Uterus (tissue), 4 donors: ENCODE data around the gene APOC3. TPM values are rescaled to one million over a fixed set of nuclear protein-coding genes. Genes with fewer than 3 reads are reported as not detected.

Experiments used
- DNase-seq, 2 donors: peaks; one replicate each; pipeline ENCODE4 v3.0.0-alpha.2; 2019 to 2020
- H3K27ac ChIP-seq, 2 donors: fragments of 200-600 bp; sonication (generic); 1 replicate in 1 of 2; 2 replicates in 1 of 2; pipeline ENCODE4 v1.5.1; 2016 to 2018
- H3K27me3 ChIP-seq, 2 donors: fragments of 200-600 bp; sonication (generic); one replicate each; pipeline ENCODE4 v1.5.1; 2018 to 2019; ENCODE audit warnings: control low read depth in 1 of 2
- H3K36me3 ChIP-seq, 2 donors: fragments of 200-600 bp; sonication (generic); one replicate each; pipeline ENCODE4 v1.5.1; 2019; ENCODE audit warnings: control low read depth in 1 of 2
- H3K4me1 ChIP-seq, 2 donors: fragments of 200-600 bp; sonication (generic); one replicate each; pipeline ENCODE4 v1.5.1; 2018 to 2019; ENCODE audit warnings: control low read depth in 1 of 2
- H3K4me3 ChIP-seq, 2 donors: fragments of 200-600 bp; sonication (generic); 1 replicate in 1 of 2; 2 replicates in 1 of 2; pipeline ENCODE4 v1.5.1; 2018 to 2019; ENCODE audit warnings: mild to moderate bottlenecking in 1 of 2
- H3K9me3 ChIP-seq, 2 donors: fragments of 200-600 bp; sonication (generic); one replicate each; pipeline ENCODE4 v1.5.1; 2019; ENCODE audit warnings: control low read depth in 1 of 2
- CTCF ChIP-seq, 4 experiments: fragments of 200-600 bp in 2 of 4; fragments of 450-650 bp in 2 of 4; sonication (generic) in 2 of 4; IDR thresholded peaks; one replicate each; pipeline ENCODE4 v1.5.1; 2016 to 2019; ENCODE audit warnings: antibody characterized with exemption in 4 of 4, mild to moderate bottlenecking in 2 of 4, moderate library complexity in 1 of 4
- POLR2A ChIP-seq, 2 donors: fragments of 450-650 bp; IDR thresholded peaks; one replicate each; pipeline ENCODE4 v1.6.1; 2016; ENCODE audit warnings: antibody characterized with exemption in 2 of 2, mild to moderate bottlenecking in 1 of 2, moderate library complexity in 1 of 2
- intact Hi-C: fragments of 100-400 bp; cut with DNase I; formaldehyde crosslinking; loops from one replicate; pipeline ENCODE4 v1.15.1; 2023; ENCODE audit warnings: low total_unique reads
- total RNA-seq, 4 donors: library from RNA; depleted of rRNA in 3 of 4; stranded (reverse); fragments of >200 nt in 3 of 4; gene quantifications; one replicate each; pipeline versions ENCODE4 v1.1.0 to v1.2.4, GENCODE V29; 2014 to 2023
- donor health status: DM: yes; HTN: yes; CAD: no.

APOC3 gene
- total RNA-seq, 4 donors from 2014 or later: 1.2 TPM; not detected in 3

GRCh38 chr11:116830184-116830912, 641 bp downstream of the APOC3 start:
- Histone ChIP-seq H3K9me3 (no peaks in the 10 kb centered on the region), H3K27me3 (no peaks in the 10 kb centered on the region), H3K27ac (no peak overlapping the region), H3K4me3 (no peak overlapping the region), H3K4me1 (peaks cover 0 to 2% of the 10 kb centered on the region in 2 donors), H3K36me3 (no peaks in the 10 kb centered on the region)
- no peak for DNase-seq
- intact Hi-C loops: no loop called here
- TF ChIP-seq POLR2A (IDR thresholded peaks at IDR 0.05) (no peak), CTCF (IDR thresholded peaks at IDR 0.05) (no peak)

GRCh38 chr11:116831790-116832349, 2.2 kb downstream of the APOC3 start:
- DNase-seq: no peak
- TF ChIP-seq POLR2A (IDR thresholded peaks at IDR 0.05): no peak
- TF ChIP-seq CTCF (IDR thresholded peaks at IDR 0.05): no peak
- H3K4me1 ChIP-seq: peaks cover 0 to 5% of the 10 kb centered on the region in 2 donors
- no peak overlapping the region for H3K27ac ChIP-seq
- no peaks in the 10 kb centered on the region for H3K27me3 ChIP-seq
- intact Hi-C loops: no loop called here
- H3K36me3 ChIP-seq: no peaks in the 10 kb centered on the region
- H3K9me3 ChIP-seq: no peaks in the 10 kb centered on the region
- no peak overlapping the region for H3K4me3 ChIP-seq

- no peaks in the 10 kb centered on the region for H3K36me3 ChIP-seq
- no peak overlapping the region for H3K4me3 ChIP-seq
- no peak overlapping the region for H3K27ac ChIP-seq
- no peaks in the 10 kb centered on the region for H3K27me3 ChIP-seq
- TF ChIP-seq POLR2A (IDR thresholded peaks at IDR 0.05): no peak
- no peak for TF ChIP-seq CTCF (IDR thresholded peaks at IDR 0.05)
- H3K4me1 ChIP-seq: peaks cover 0 to 5% of the 10 kb centered on the region in 2 donors
- no peak for DNase-seq
- H3K9me3 ChIP-seq: no peaks in the 10 kb centered on the region
- intact Hi-C loops: no loop called here
Measured at GRCh38 chr11:116832350-116833290, 2.9 kb downstream of the APOC3 start.

GRCh38 chr11:116833491-116833815, 3.7 kb downstream of the APOC3 start:
- intact Hi-C loops: no loop called here
- no peak for DNase-seq
- no peaks in the 10 kb centered on the region for H3K27me3 ChIP-seq
- no peaks in the 10 kb centered on the region for H3K36me3 ChIP-seq
- TF ChIP-seq CTCF (IDR thresholded peaks at IDR 0.05): no peak
- TF ChIP-seq POLR2A (IDR thresholded peaks at IDR 0.05): no peak
- no peaks in the 10 kb centered on the region for H3K9me3 ChIP-seq
- H3K4me1 ChIP-seq: peaks cover 0 to 5% of the 10 kb centered on the region in 2 donors
- no peak overlapping the region for H3K4me3 ChIP-seq
- H3K27ac ChIP-seq: no peak overlapping the region
